NCI-H460 (cell line): ENCODE results near the gene CEP68. TPM values are rescaled to one million over a fixed set of nuclear protein-coding genes. Genes with fewer than 3 reads are reported as not detected.
"Not testable (repeated sequence)": the region's sequence is repeated elsewhere in the genome, so short reads cannot be mapped to it uniquely, and the experiment has no call there.

Source experiments
- DNase-seq: peaks from one replicate; pipeline ENCODE4 v3.0.0-alpha.2; 2016; ENCODE audit warnings: low read depth; ENCODE audit errors: extremely low read depth
- total RNA-seq: library from RNA; depleted of rRNA; stranded (reverse); fragments of >200 nt; shearing (Covaris generic); gene quantifications from 2 replicates; pipeline ENCODE4 v1.2.3, GENCODE V29; 2014

The CEP68 gene
- total RNA-seq, 1 experiment from 2014 or later = 8.0 TPM

GRCh38 chr2:65030476-65031332, 25.5 kb upstream of the CEP68 start:
- DNase-seq = no peak

- DNase-seq = no peak
These were observed 24.7 kb upstream of the CEP68 start for GRCh38 chr2:65031341-65032018.

- DNase-seq = no peak
These were observed 23.9 kb upstream of the CEP68 start for GRCh38 chr2:65032019-65032975.

- DNase-seq = peak; percentile 8
These were observed 23.0 kb upstream of the CEP68 start for GRCh38 chr2:65033178-65033577.

GRCh38 chr2:65033667-65034066, 22.5 kb upstream of the CEP68 start:
- DNase-seq = not testable (repeated sequence)

GRCh38 chr2:65035351-65035943, 20.8 kb upstream of the CEP68 start:
- DNase-seq = no peak

GRCh38 chr2:65037178-65037577, 19.0 kb upstream of the CEP68 start:
- DNase-seq = no peak

- DNase-seq = no peak
These were observed 16.6 kb upstream of the CEP68 start for GRCh38 chr2:65039640-65040039.

- peak; percentile 80 for DNase-seq
These were observed 15.6 kb upstream of the CEP68 start for GRCh38 chr2:65040400-65041261.

GRCh38 chr2:65043001-65043400, 13.2 kb upstream of the CEP68 start:
- DNase-seq = no peak

GRCh38 chr2:65044097-65044735, 12.0 kb upstream of the CEP68 start:
- no peak for DNase-seq

GRCh38 chr2:65045651-65046050, 10.6 kb upstream of the CEP68 start:
- DNase-seq = no peak

GRCh38 chr2:65046633-65047407, 9.4 kb upstream of the CEP68 start:
- DNase-seq = no peak

GRCh38 chr2:65049010-65049639, 7.1 kb upstream of the CEP68 start:
- DNase-seq = no peak

GRCh38 chr2:65050931-65051330, 5.3 kb upstream of the CEP68 start:
- no peak for DNase-seq

- DNase-seq = no peak
These were observed 3.0 kb upstream of the CEP68 start for GRCh38 chr2:65053199-65053598.

- DNase-seq = no peak
These were observed 1.3 kb upstream of the CEP68 start for GRCh38 chr2:65054749-65055421.
